SJCRH30 (cell line): ENCODE data around the gene HOXB4. TPM values are rescaled to one million over a fixed set of nuclear protein-coding genes. Genes with fewer than 3 reads are reported as not detected.
A peak's percentile ranks its signal among the peaks of the same experiment; 100 is the strongest.

Experiments
- DNase-seq, 2 experiments: peaks; one replicate each; pipeline ENCODE4 v3.0.0-alpha.2; 2015 to 2020
- H3K27ac ChIP-seq: fragments of 250-450 bp; sonication (Bioruptor Pico); 2 replicates; pipeline ENCODE4 v1.5.1; 2020; ENCODE audit warnings: mild to moderate bottlenecking, moderate library complexity
- H3K27me3 ChIP-seq: fragments of 250-450 bp; sonication (Bioruptor Pico); 2 replicates; pipeline ENCODE4 v1.5.1; 2020; ENCODE audit warnings: mild to moderate bottlenecking, moderate library complexity
- H3K36me3 ChIP-seq: fragments of 250-450 bp; sonication (Bioruptor Pico); 2 replicates; pipeline ENCODE4 v1.5.1; 2020; ENCODE audit warnings: mild to moderate bottlenecking, moderate library complexity
- H3K4me1 ChIP-seq: fragments of 250-450 bp; sonication (Bioruptor Pico); 2 replicates; pipeline ENCODE4 v1.5.1; 2020; ENCODE audit warnings: mild to moderate bottlenecking, moderate library complexity
- H3K4me3 ChIP-seq: fragments of 250-450 bp; sonication (Bioruptor Pico); 2 replicates; pipeline ENCODE4 v1.5.1; 2020; ENCODE audit warnings: mild to moderate bottlenecking, moderate library complexity
- H3K9me3 ChIP-seq: fragments of 250-450 bp; sonication (Bioruptor Pico); replicated peaks from 2 replicates; pipeline ENCODE4 v1.5.1; 2020; ENCODE audit warnings: mild to moderate bottlenecking, moderate library complexity
- total RNA-seq: library from RNA; depleted of rRNA; stranded (reverse); fragments of >200 nt; shearing (Covaris generic); gene quantifications from 2 replicates; pipeline ENCODE4 v1.2.3, GENCODE V29; 2014

HOXB4 gene
- total RNA-seq, 1 experiment from 2014 or later, result 4.3 TPM

DNA sequence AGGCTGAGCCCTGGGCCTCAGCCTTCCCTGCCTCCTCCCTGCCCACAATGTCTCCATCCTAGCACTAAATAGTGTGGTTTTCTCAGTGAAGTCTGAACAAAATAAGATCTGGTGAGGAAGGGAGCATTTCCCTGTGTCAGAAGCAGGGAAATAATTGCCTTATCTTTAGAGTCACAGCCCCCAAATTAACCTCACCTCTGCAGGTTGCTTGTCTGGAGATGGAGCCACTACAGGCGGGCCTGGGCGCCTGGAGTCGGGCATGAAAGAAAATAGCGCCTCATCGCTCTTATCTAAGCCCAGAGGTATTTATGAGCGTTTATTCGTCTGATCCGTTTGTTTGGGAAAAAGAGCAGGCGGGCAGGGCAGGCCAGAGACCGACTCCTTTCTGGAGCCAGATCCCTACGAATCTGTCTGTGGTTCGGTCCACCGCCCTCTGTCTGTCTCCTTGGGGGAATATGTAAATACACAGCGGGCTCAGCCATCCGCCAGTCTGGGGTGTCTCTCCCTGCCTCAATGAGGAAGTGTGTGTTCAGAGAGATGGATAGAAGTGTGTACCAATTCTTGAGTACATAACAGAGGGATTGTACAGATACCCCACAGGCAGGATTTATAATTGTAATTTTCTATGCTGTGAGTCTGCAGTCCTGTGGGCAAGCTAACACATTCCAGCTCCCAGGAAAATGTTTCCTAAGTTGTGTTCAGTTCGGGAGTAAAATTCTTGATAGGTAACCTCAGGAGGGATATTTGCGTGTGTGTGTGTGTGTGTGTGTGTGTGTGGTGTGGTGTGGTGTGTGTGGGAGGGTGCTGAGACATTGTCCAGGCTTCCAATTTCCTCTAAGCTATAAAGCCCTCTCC, 22.3 kb upstream of the HOXB4 start:
- Histone ChIP-seq H3K36me3 (no peaks in the 10 kb centered on the region), H3K4me3 (no peak overlapping the region), H3K9me3 (no peaks in the 10 kb centered on the region), H3K27me3 (no peaks in the 10 kb centered on the region; the same call in 1 of the 2 replicates), H3K4me1 (no peaks in the 10 kb centered on the region), H3K27ac (no peak overlapping the region)
- DNase-seq, result no peak

DNA sequence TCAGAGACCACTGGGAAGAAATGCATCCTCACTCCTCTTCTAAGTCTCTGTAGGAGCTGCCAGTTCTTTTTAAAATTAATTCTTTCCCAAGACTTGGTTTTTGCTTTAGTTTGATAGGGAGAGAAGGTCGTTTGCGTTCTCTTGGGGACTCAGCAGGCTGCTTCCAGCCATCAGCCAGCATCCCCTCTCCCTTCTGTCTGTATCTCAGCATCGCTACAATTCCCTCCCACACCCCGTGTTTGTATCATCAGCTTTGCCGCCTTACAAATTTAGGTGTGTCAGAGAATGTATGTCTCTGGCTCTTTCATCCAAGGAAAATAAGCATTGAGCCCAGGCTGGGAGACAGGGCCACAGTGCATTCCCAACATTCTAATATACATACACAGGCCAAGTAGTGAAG, 21.2 kb upstream of the HOXB4 start:
- DNase-seq, result no peak
- Histone ChIP-seq H3K27ac (no peak overlapping the region), H3K36me3 (peaks cover under 1% of the 10 kb centered on the region; the same call in 1 of the 2 replicates), H3K4me3 (no peak overlapping the region), H3K27me3 (no peaks in the 10 kb centered on the region; the same call in 1 of the 2 replicates), H3K4me1 (no peaks in the 10 kb centered on the region), H3K9me3 (no peaks in the 10 kb centered on the region)

DNA sequence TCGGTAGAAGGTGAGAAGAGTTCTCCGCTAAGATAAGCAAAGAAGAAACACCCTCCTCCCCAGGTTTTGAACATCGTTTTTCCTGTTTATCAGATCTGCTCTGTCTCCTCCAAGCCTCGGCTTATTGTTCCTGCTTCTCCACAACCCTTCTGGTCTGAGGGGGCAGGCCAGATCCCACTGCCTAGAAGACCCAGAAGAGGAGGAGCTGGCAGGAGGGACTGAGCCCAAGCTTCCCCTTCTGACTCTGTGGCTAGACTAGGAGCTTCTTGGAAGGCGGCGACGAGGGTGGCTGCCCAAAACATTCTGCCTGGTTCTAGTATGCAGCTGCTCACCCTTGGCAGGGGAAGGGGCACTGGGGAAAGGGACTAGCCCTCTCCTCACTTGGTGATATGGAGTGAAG, 20.6 kb upstream of the HOXB4 start:
- Histone ChIP-seq H3K27me3 (no peaks in the 10 kb centered on the region; the same call in 1 of the 2 replicates), H3K4me1 (0 out of 2 replicates have a peak, but pooled peaks cover 2% of the 10 kb centered on the region), H3K4me3 (peak overlapping the region; percentile 67), H3K36me3 (peaks cover 2% of the 10 kb centered on the region; the same call in 1 of the 2 replicates), H3K27ac (no peak overlapping the region), H3K9me3 (no peaks in the 10 kb centered on the region)
- no peak for DNase-seq

GRCh38 chr17:48597778-48598631, 19.9 kb upstream of the HOXB4 start:
- peak overlapping the region; percentile 13; the same call in 1 of the 2 replicates for H3K27ac ChIP-seq
- DNase-seq, result peak; percentile 53 to 63

DNA sequence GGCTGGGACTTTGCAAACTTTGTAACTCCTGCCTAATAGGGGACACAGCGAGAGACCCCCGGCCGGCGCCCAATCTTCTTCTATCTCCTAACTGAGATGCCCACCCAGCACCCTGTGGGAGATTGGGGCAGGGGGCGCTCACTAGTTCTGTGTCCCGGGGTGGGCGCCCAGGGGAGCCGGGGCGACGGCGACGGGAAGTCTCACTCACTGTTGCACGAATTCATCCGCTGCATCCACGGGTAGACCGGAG, 19.3 kb upstream of the HOXB4 start:
- Histone ChIP-seq H3K27ac (peak overlapping the region; percentile 13; the same call in 1 of the 2 replicates), H3K4me3 (peak overlapping the region; percentile 67), H3K27me3 (no peaks in the 10 kb centered on the region; the same call in 1 of the 2 replicates), H3K36me3 (peaks cover 2% of the 10 kb centered on the region; the same call in 1 of the 2 replicates), H3K4me1 (0 out of 2 replicates have a peak, but pooled peaks cover 6% of the 10 kb centered on the region), H3K9me3 (no peaks in the 10 kb centered on the region)
- no peak for DNase-seq

More at GRCh38 chr17:48597778-48598631, 19.9 kb upstream of the HOXB4 start:
- no peaks in the 10 kb centered on the region; the same call in 1 of the 2 replicates for H3K27me3 ChIP-seq
- H3K4me1 ChIP-seq, result 0 out of 2 replicates have a peak, but pooled peaks cover 2% of the 10 kb centered on the region
- H3K36me3 ChIP-seq, result peaks cover 2% of the 10 kb centered on the region; the same call in 1 of the 2 replicates
- H3K9me3 ChIP-seq, result no peaks in the 10 kb centered on the region
- H3K4me3 ChIP-seq, result peak overlapping the region; percentile 67

DNA sequence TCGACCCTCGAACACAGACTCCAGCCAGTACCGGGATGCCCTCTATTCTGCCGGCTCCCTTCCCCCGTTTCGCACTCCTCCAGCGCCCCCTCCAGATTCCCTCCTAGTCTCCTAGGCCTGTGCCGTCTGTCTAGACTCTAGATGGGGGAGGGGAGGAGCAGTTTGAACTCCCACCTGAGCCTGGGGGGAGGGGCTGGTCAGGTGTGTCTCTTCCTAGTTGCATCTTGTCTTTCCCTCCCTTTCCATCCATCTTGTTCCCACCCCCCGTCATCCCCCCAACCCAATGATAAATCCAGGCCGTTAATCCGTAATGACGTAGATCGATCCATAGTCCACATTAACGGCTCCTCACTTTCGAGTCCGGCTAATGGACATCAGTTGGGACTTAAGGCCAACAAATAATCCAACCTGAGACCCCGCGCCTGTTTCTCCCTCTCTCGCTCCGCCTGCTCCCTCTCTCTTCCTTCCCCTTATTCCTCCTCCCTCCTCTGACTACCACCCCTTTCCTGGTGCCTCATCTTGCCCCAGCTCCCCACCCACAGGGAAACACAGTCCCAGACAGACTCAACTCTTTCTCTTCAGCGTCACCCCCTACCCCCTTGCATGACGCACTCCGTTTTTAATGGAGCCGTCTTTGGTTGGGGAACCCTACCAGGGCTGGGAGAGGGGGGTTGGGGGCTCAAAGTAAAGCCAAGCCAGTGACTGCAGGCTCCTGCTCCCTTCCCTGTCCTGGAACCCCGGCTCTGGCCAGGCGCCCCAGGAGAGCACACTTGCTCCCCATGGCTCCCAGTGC, 18.8 kb upstream of the HOXB4 start:
- no peak overlapping the region; the same call in 1 of the 2 replicates for H3K27ac ChIP-seq
- H3K9me3 ChIP-seq, result no peaks in the 10 kb centered on the region
- DNase-seq, result no peak
- no peaks in the 10 kb centered on the region; the same call in 1 of the 2 replicates for H3K27me3 ChIP-seq
- H3K36me3 ChIP-seq, result peaks cover 2% of the 10 kb centered on the region; the same call in 1 of the 2 replicates
- 0 out of 2 replicates have a peak, but pooled peaks cover 6% of the 10 kb centered on the region for H3K4me1 ChIP-seq
- peak overlapping the region; percentile 67 for H3K4me3 ChIP-seq

DNA sequence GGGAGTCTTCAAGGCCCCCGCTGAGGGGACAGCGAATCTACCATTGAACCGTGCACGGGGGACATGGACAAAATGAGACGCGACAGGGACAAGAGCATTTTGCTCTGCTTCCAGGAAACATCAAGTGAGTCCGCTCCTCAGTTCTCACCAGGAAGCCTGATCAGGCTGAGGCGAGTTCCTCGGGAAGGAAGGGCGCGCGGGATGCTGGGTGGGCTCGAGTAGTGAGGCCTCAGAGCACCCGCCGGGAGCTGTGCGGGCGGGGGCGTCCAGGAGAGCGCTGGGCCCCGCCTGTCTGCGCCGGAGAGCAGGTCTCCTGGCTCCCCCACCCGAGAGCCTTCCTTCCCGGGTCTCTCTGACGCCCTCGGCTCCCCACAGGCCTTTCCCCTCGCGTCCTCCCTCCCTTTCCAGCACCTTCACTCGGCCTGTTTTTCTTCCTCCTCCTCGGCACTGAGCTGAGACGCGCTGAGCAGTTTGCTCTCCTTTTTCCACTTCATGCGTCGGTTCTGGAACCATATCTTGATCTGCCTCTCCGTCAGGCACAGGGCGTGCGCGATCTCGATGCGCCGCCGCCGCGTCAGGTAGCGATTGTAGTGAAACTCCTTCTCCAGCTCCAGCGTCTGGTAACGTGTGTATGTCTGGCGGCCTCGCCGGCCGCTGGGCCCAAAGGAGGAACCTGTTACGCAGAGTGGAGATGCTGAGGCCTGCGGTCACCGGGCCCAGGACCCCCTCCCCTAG, 18.0 kb upstream of the HOXB4 start:
- H3K4me3 ChIP-seq, result no peak overlapping the region
- H3K27ac ChIP-seq, result no peak overlapping the region

DNA sequence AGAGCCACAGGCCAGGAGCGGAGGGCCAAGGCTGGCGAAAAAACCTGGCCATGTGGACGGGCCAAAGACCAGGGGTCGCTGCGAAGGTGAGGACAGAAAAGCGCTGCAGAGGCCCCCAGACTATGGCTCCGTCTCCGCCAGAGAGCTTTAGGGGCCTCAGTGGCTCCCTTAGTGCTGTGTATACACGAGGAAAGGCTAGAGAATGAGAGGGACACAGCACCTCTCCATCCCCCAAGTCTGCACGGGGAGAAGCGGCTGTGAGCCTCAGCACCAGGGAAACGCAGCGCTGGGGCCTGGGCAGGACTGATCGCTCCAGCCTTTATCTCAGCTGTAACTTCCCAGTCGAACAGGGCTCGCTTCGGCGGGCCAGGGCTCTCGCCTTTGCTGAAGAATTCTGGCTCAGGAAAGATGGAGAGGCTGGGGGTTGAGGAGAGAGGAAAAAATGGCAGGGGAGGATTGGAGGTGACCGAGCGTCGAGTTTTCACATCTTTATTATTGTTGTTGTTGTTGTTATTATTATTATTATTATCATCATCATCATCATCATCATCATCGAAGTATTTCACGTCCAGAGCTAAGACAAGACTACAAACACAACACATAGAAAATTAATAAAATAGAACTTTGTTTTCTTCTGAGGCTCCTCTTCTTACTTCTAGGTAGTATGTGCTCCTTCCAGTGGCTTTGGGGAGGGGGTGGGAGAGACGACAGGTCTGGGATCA, 17.3 kb upstream of the HOXB4 start:
- no peak for DNase-seq
- H3K27ac ChIP-seq, result no peak overlapping the region
- H3K27me3 ChIP-seq, result no peaks in the 10 kb centered on the region; the same call in 1 of the 2 replicates
- 0 out of 2 replicates have a peak, but pooled peaks cover 6% of the 10 kb centered on the region for H3K4me1 ChIP-seq
- H3K9me3 ChIP-seq, result no peaks in the 10 kb centered on the region
- H3K36me3 ChIP-seq, result peaks cover 2% of the 10 kb centered on the region; the same call in 1 of the 2 replicates
- H3K4me3 ChIP-seq, result no peak overlapping the region

More for the DNA sequence above, 18.0 kb upstream of the HOXB4 start:
- no peak for DNase-seq
- peaks cover 2% of the 10 kb centered on the region; the same call in 1 of the 2 replicates for H3K36me3 ChIP-seq
- H3K27me3 ChIP-seq, result no peaks in the 10 kb centered on the region; the same call in 1 of the 2 replicates
- no peaks in the 10 kb centered on the region for H3K9me3 ChIP-seq
- 0 out of 2 replicates have a peak, but pooled peaks cover 6% of the 10 kb centered on the region for H3K4me1 ChIP-seq

DNA sequence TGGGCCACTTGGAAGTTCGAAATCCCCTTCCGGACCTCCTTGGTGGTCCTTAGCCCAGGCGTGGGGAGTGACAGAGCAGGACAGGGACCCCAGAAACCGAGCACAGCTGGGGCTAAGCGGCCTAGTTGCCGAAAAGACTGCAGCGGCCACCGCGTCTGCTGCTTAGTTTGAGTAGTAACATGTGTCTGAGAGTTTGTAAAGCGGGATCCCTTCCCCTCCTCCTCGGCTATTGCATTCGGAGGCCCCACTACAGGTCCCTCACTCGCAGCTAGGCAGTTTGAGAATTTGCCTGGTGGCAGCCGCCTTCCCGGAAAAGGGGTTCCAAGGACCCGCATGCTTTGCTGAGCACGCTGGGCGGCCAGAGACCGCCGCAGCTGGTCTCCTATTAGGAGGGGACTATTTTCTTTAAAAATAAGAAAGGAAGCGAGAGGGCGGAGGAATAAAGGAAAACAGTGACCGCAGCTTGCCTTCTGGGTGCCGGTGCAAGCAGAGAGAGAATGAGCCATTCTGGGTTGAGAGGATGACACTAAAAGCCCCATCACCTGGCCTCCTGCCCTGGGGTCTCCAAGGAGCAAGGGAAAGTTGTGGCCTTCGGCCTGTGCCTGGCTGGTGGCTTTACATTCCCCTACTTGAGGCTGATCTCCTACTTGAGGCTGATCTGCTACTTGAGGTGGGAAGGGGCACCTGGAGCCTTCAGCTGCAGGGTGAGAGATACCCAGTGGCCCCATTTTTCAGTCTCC, 16.6 kb upstream of the HOXB4 start:
- Histone ChIP-seq H3K9me3 (no peaks in the 10 kb centered on the region), H3K36me3 (peaks cover 2% of the 10 kb centered on the region; the same call in 1 of the 2 replicates), H3K27me3 (no peaks in the 10 kb centered on the region; the same call in 1 of the 2 replicates), H3K27ac (no peak overlapping the region), H3K4me3 (no peak overlapping the region), H3K4me1 (0 out of 2 replicates have a peak, but pooled peaks cover 6% of the 10 kb centered on the region)
- DNase-seq, result no peak

DNA sequence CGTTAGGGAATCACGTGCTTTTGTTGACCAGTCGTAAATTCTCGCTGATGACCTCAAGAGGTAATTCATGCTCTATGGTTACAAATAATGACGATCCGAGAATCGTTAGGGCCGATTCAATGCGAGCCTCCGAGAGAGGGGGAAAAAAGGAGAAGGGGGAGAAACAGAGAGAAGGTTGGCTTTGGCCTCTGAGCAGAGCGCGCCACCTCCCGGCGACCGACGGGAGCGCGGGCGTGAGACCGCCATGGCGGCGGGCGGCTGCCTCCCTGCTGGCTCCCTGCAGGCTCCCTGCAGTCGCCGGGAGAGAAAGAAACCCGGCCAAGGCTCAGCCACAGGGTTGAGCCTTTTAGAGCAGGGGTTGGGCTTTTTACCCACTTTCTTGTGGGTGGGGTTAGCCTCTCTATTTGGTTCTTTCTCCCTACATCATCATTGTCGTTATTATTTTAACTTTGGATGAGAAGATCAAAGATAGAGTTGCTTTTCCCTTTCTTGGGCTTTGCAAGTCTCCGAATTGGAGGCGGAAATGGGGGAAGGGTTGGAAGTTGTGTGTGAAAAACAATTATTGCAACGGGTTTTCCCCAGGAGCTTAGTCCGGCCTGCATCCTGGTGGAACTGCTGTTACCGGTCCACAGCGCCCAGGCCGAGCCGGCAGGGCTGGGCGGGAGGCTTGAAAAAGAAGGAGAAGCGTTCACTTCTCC, 15.8 kb upstream of the HOXB4 start:
- Histone ChIP-seq H3K27me3 (no peaks in the 10 kb centered on the region; the same call in 1 of the 2 replicates), H3K4me1 (0 out of 2 replicates have a peak, but pooled peaks cover 6% of the 10 kb centered on the region), H3K27ac (no peak overlapping the region), H3K4me3 (peak overlapping the region; percentile 63), H3K36me3 (peaks cover 2% of the 10 kb centered on the region; the same call in 1 of the 2 replicates), H3K9me3 (no peaks in the 10 kb centered on the region)
- DNase-seq, result peak; percentile 77 to 88

- DNase-seq, result peak in 1 of 2 experiments; percentile 58
- Histone ChIP-seq H3K4me1 (peaks cover 8% of the 10 kb centered on the region), H3K27ac (peak within 1 kb of the TSS; percentile 7), H3K9me3 (no peaks in the 10 kb centered on the region), H3K27me3 (no peaks in the 10 kb centered on the region), H3K4me3 (peak within 1 kb of the TSS; percentile 63), H3K36me3 (peaks cover 2% of the 10 kb centered on the region; the same call in 1 of the 2 replicates)
Observed at GRCh38 chr17:48593126-48593829, 15.1 kb upstream of the HOXB4 start, which contains the start of gene HOXB5. Gene HOXB5 (minus strand): TSS chr17:48593779. CDS start chr17:48593682, 97 bp downstream.
